Measurements from ENCODE around the gene PNMA8B. TPM values are rescaled to one million over a fixed set of nuclear protein-coding genes. Genes with fewer than 3 reads are reported as not detected.
"Not testable (repeated sequence)": the region's sequence is repeated elsewhere in the genome, so short reads cannot be mapped to it uniquely, and the experiment has no call there.

Gene PNMA8B
- total RNA-seq, 1 donor from 2014 or later: 5.3 TPM

DNA sequence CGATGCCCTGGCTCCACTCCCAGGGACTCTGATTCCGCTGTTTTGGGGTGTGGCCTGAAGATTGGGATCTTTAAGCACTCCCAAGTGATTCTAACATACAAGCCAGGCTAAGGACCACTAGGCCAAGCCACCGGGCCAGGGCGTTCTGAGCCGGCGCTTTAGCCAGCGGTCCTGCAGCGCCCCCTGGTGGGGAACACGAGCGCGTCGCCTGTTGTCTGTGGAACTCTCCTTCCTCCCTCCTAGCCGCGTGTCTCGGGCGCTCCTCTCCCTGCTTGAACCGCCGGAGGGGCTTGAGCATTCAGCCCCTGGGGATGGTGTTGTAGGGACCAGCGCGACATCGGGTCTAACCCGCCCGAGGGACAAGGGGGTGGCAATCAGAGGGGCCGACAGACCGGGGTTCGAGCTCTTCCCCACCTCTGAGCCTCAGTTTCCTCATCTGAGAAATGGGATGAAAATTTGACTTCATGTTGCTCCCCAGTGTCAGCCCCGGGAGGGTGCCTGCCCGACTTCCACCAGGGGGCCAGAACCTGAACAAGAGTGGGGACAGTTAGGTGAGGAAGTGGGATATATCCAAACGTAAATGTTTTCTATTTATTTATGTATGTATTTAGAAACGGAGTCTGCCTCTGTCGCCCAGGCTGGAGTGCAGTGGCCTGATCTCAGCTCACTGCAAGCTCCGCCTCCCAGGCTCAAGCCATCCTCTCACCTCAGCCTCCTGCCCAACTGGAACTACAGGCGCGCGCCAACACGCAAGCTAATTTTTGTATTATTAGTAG, 18.0 kb upstream of the PNMA8B start:
- peak; percentile 74 for DNase-seq (ENCODE audit: low spot score)

DNA sequence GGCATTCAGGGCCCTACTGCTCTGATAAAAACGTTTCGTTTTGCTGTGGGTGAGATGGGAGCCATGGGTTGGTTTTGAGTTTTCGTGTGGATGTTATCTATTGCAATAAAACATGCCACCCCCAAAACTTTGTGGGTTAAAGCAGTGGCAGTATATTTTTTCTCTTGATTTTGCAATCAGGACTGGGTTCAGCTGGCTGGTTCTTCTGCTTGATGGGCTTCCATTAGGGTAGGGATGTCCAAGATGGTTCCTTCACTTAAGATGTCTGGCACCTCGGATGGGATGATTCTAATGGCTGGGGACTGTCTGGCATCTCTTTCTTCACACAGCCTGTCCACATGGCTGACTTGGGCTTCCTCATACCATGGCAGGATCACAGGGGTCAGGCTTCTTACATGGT, 15.6 kb upstream of the PNMA8B start:
- no peak for DNase-seq (ENCODE audit: low spot score)

DNA sequence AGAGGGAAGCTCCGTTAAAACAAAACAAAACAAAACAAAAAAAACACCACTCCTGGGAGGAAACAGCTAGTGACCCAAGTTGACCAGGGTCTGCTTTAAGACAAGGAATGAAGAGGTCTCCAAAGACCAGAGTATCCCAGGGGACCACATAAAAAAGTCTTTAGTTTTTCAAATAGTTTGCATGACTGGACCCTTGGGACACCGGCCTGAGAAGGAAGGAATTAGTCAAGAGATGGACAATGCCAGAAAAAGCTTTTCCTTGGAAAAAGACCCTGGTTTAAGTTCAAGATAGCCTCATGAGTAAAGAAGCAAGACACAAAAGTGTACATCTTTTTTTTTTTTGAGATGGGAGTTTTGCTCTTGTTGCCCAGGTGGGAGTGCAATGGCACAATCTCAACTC, 12.5 kb upstream of the PNMA8B start:
- no peak for DNase-seq (ENCODE audit: low spot score)

DNA sequence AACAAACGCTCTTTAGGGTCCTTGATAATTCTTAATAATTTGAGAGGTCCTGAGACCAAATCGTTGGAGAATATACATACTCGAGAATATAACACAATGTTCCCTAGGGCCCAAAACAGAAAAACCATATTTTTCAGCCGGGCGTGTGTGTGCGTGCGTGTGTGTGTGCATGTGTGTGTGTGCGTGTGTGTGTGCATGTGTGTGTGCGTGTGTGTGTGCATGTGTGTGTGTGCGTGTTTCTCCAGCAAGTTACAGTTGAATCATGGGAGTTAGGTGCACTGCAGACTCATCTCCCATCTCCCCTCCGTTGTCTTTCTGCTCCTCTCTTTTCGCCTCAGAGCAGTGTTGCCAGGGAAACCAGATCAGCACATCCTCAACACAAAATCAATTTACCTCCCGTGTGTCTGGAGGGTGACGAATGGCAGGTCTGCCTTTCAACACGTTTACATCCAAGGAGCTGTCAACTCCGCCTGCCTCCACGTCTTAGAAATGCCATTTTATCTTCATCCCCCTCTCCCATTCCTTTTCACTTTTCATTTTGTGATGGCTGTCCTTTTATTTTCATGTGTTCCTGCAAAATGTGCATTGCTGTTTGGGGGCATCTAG, 8.3 kb upstream of the PNMA8B start:
- DNase-seq (ENCODE audit: low spot score): no peak

DNA sequence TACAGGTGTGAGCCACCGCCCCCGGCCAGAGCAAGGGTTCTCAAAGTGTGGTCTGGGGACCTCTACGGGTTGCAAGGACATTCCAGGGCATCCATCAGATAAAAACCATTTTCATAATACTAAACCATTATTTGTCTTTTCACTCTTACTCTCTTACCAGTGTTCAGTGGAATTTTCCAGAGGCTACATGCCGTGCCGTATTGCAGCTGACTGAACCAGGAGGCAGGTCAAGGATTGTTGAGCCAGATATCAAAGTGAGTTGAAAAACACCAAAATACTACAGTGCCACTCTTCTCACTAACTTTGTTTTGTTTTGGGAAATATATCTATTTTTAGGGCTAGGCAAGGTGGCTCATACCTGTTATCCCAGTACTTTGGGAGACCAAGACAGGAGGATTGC, 7.2 kb upstream of the PNMA8B start:
- no peak for DNase-seq (ENCODE audit: low spot score)

DNA sequence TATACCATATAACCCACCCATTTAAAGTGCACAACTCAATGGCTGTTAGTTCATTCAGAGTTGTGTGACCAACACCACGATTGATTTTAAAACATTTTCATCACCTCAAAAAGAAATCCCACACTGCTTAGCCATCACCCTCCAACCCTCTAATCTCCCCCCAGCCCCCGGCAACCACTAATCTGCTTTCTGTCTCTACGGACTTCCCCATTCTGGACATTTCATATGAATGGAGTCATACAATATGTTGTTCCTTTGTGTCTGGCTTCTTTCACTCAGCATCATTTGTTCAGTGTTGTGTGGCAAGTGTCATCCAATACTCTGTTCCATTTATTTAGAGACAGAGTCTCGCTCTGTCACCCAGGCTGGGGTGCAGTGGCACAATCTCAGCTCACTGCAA, 4.0 kb upstream of the PNMA8B start:
- no peak for DNase-seq (ENCODE audit: low spot score)

DNA sequence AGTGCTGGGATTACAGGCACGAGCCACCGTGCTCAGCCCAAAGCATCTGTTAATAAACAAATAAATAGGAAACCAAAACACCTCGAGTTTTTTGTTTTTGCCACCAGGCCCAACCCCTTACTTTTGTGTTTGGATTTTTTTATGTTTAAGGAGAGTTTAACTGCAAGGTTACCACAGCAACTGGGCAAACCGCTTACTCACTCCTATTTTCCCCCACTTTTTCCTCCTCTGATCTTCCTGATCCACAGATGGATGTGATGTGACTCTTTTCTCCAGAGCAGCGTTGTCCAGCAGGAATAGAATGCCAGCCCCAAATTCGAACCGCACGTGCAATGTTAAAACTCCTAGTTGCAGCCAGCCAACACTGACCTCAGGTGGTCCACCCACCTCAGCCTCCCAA, 2.1 kb upstream of the PNMA8B start:
- DNase-seq (ENCODE audit: low spot score): no peak

DNA sequence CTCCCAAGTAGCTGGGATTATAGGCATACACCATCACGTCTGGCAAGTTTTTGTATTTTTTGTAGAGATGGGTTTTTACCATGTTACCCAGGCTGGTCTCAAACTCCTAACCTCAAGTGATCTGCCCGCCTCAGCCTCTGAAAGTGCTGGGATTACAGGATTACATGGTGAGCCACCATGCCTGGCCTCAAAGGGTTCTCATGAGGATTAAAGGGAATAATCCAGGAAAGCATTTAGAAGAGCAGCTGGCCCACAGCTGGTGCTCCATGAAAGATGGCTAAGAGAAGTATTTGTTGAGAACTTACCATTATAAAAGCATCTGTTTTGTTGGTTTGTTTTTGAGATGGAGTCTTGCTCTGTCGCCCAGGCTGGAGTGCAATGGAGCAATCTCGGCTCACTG, 1.2 kb upstream of the PNMA8B start:
- DNase-seq (ENCODE audit: low spot score): not testable (repeated sequence)

DNA sequence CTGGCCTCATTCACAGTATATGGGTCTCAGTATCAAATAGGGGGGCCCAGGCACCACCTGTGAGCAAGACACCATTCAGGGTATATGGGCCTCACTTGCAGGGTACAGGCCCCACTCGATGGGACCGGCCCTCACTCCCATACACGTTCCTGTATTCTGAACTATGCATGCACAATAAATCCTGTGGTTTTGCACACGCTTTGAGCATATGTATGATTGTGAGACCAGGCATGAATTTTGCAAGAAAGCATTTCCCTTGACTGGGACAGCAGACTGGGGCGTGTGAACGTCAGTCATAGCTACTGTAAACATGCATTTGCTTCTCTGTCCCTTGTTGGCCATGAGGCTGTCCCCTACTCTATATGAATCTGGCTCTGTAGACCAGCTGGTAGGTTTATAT, 637 bp upstream of the PNMA8B start:
- no peak for DNase-seq (ENCODE audit: low spot score)

DNA sequence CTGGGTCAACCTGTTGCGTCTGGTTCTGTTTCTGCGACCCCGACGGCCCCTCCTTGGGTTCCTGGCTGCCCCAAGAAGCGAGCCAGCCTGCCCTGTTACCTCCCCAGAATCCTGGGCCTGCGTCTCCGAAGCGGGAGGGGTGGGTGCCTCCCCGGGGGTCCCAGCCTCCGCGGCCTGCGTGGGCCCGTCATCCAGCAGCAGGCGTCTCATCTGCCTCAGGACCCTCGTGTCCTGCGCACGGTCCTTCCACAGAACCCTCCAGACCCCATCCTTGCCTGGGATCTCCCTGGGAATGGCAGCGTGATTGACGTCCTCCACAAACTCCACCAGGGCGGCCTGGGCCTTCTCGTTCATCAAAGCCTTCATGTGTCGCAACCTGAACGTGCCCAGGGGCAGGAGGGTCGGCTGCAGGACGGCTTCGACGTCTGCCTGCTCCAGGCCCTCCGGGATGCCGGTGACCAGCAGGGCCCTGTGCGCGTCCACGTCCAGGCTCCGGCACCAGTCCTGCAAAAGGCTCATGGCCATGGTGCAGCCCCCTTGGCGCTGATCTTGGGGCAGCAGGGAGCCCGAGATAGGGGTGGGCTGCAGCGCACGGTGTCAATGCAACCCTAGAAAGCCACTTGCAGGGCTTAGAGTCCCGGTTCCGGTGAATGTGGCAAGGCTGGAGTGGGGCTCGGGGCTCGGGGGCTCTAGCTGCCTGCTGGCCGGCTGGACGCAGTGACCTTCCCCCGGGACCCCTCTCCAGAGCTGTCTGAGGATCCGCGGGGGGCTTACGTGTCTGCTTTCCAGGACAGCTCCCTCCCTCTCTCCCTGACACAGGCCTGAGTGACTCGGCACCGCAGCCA, 504 bp downstream of the PNMA8B start:
- no peak for DNase-seq (ENCODE audit: low spot score)

DNA sequence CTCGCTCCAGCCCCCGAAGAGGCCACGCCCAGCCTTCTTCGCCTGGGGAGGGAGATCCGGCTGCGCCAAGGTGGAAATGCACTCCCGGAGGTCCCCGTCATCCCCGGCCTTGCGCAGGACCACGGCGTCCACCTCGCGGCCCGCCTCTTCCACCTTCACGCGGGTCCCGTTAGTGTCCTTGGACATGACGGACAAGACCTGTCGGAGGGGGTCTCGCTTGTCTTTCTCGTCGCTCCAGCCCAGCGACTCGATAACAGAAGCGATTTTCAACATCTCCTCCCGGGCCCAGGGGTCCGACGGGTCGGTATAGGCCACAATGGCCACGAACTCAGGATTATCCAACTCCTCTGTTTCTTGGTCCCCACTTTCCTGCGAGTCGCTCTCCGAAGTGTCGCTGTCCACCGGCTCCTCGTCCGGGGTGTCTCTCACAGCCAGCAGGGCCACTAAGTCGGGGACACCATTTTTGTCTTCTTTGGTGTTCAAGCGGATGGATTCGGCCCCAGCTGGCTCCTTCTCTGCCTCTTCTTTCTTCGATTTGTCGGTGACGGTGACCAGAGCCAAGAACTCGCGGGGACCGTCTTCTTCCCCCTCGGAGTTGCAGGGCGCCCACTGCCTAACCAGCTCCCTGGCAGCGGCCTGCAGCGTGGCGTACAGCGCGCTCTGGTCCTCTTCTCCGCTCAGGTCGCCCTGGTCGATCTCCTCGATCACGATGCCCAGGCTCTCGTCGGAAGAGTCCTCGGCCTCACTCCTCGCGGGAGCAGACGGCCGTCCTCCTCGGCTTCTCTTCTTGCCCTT, 1.3 kb downstream of the PNMA8B start:
- DNase-seq (ENCODE audit: low spot score): no peak

DNA sequence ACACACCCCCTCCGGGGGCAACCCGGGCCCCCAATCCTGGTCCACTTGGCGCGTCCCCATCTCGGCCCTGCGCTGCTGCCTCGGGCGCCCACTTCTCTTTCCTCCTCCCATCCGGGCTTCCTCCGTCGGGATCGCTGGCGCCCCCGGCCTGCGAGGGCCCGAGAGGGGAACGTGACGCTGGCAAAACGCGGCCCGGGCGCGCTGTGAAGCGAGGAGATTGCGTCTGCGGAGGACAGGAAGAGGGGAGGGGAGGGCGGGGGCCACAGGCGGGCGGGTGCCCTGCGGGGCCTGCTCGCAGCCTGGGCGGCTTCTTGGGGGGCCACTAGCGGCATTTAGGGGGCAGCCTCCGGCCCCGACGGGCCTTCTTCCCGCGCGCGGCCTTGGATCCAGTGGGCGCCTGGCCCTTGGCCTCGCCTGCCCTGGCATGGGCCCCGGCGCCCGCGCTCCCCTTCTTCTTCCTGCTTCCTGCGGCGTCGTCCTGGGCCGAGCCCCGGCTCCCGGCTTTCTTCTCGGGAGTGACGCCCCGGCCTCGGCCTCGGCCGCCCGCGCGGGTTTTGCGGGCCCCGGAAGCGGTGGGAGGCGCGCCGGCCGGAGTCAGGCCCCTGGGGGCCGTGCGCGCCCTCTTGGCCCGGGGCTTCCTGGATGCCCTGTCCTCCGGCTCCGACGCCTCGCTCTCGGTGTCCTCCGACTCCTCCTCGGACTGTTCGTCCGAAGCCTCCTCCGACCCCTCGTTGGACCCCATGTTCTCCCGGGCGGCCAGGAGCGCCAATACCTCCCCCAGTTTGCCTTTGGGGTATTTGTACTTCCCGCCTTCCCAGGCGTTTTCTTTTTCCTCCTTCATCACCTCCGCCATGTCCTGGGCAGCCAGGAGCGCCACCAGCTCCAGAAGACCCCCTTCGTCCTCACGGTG, 2.2 kb downstream of the PNMA8B start:
- DNase-seq (ENCODE audit: low spot score): no peak

DNA sequence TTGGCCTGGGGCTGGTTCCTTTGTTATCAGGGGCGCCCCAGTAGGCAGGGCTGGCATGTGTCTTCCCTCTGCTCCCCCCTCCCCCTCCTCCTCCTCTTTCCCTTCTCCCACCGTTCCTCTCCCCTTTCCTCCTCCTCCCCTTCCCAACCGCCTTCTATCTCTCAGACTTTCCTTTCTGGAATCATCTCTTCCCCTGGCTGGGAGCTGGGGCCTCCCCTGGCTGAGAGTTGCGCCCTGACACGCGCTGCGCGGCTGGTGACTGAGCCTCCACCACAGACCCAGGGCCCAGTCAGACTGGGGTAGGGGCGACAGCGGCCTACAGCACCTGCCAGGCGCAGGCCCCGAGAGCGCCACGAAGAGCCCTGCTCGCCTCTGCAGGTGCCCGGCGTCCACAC, 2.8 kb downstream of the PNMA8B start:
- DNase-seq (ENCODE audit: low spot score): no peak

DNA sequence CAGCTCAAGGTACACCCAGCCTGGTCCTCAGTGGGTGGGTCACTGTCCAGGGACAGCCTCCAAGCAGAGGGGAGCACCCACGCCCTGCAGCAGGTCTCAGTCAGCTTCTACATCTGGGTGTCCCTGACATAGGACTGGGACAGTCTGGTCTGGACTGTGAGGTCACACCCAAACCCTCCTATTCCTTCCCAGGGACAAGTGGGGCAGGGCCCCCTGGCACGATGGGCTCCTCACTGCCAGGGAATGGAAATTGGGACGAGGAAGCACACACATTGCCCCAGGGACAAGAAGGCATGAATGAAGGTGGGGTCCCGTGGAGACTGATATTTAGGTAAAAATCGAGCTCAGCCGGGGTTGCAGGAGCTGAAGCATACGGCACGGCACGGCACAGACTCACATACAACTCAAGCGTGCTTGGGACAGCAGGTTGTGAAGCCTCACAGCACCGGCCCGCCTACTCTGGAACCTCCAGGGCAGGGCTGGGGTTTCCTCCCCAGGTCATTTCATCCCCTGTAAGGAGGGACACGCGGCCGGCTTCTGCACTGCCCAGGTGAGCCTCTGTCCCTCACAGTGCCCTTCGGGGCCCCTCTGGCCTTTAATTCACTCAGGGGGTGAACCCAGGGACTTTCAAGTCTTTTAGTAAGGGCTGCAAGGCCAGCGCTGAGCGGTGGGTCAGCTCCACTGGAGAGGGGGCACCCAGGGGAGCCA, 3.5 kb downstream of the PNMA8B start:
- no peak for DNase-seq (ENCODE audit: low spot score)

DNA sequence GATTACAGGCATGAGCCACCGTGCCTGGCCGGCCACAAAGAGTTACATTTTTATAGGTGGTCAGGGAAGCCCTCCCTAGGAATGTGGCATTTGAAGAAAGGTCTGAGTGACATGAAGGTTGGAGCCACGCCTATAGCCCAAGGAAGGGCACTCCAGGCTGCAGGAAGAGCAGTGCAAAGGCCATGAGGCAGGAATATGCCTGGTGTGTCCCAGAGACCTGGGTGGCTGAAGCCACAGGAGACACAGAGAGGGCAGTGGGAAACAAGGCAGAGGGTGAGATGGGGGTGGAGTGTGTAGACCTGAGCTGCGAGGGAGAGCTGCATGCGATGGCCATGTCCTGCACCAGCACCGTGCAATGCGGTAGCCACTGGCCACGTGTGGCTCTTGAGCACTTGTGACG, 4.9 kb downstream of the PNMA8B start:
- no peak for DNase-seq (ENCODE audit: low spot score)

DNA sequence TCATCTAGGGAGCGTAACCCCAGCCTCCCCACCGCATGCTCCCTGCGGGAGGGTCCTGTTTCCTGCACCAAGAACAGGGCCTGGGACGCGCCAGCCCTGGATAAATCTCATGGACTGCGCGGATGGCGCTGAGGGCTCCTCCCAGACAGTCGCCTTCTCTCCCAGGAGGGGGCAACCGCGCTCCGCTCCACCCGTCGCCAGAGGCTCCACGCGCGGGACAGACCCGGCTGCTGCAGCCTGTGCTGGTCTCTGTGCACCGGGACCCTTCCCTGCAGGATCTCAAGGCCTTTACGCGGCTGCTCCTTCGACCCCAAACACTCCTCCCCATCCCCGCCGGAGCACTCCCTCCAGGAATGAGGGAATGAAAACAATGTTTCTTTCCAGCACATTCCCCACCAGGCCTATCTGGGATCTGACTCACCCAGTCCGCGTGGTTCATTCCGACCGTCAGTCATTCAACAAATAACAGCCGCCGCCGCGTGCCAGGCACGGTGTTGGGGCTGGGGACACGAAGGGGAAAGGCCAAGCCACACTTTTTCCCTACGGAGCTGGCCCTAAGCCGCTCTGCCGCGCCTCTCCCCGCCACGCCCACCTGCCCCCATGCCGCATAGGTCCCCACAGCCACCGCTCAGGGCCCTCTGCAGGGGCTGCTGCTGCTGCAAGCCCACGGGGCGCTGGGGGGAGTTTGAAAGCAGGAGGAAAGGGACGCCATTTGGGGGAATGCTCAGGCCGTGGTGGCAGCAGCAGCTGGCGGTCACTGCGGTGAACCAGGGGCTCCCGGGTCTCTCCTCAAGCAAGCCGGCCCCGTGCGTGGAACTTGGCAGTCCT, 6.0 kb downstream of the PNMA8B start:
- peak; percentile 60 for DNase-seq (ENCODE audit: low spot score)

DNA sequence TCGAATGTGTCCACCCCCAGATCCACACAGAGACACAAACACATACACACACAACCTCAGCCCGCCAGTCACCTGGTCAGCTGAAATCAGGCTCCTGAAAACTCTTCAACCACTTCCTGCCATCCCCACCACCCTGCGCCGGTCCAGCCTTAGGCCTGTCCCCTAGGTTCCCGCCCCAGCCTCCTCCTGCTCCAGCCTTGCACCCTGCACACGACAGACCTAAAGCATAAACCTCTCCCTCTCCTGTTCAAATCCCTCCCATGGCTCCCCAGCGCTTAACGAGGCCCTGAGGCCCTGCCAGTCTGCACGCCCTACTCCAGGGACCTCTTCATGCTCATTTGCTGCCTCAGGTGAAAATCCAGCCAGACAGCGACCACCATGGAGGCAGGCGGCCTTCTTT, 7.1 kb downstream of the PNMA8B start:
- DNase-seq (ENCODE audit: low spot score): no peak

DNA sequence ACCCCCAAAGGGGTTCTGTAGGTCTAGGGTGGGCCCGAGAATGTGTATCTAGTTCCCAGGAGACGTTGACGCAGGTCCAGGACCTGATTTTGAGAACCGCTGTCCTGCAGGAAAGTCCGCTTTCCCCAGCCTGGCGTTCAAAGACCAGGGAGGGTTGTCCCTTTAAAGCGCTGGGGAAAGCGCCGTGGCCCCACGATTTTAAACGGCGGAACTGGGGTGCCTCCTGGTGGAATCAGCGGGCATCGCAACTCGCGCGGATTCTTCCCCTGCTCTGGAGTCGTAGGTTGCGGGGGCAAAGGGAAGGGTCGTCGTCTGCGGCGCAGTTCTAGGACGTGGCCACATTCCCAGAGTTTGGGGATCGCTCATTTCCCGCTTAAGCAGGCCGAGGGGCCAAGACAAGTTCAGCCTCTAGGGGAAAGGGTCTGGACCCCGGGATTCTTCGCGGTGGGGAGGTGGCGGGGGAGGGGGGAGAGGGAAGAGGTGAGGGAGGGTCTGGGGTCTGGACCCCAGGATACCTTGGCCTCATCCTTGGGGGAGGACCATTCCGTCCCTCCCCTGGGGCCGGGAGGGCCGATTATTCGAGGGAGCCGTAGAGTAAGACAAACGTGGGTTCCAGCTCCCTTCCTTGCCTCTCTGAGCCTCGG, 7.7 kb downstream of the PNMA8B start:
- DNase-seq (ENCODE audit: low spot score): peak; percentile 79
